ENCODE measurements around the gene SLC6A20.

DNA sequence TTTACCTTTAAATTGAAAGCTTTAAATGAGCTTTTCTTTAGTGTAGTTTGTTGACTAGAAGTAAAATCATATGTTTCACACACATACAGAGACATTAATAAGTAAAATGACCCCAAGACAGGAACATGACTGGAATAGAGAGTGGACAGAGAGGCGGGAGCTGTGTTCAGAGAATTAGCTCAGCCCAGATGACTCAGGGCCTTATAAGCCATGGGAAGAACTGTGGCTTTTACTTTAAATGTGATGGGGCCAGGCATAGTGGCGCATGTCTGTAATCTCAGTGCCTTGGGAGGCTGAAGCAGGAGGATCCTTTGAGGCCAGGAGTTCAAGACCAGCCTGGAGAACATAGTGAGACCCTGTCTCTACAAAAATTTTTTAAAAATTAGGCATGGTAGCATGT, 80.4 kb downstream of the SLC6A20 start:
- TF ChIP-seq CTCF (IDR thresholded peaks at IDR 0.05) = no peak
- TF ChIP-seq EP300 (IDR thresholded peaks at IDR 0.05) = no peak
- TF ChIP-seq POLR2A (IDR thresholded peaks at IDR 0.05) = no peak

Data from ovary (tissue), 3 donors.